Endothelial cell of umbilical vein (primary cell): ENCODE results near the gene LRRC3C. TPM values are rescaled to one million over a fixed set of nuclear protein-coding genes. Genes with fewer than 3 reads are reported as not detected.

ENCODE experiments used
- BruUV-seq: library from RNA; stranded (reverse); fragments of 400-500 nt; replicated peaks from 2 replicates; lab custom pipeline; 2021; lab: Mats Ljungman, UMichigan
- CTCF ChIA-PET: fragments of 300-600, 350-600 bp; sonication (Branson Sonifier 250); formaldehyde crosslinking; loops from one replicate; lab custom pipeline; 2021; ENCODE audit warnings: antibody characterized with exemption, inconsistent platforms; lab: Charles Lee
- POLR2A ChIA-PET: fragments of 300-600, 350-600 bp; sonication (Branson Sonifier 250); formaldehyde crosslinking; loops from one replicate; lab custom pipeline; 2021; ENCODE audit warnings: antibody characterized with exemption, inconsistent platforms; lab: Charles Lee
- DNase-seq: peaks from one replicate; pipeline ENCODE4 v3.0.0-alpha.2; 2011; ENCODE audit warnings: low read depth, low spot score
- FAIRE-seq: peaks from 2 replicates; lab custom pipeline; 2011; peaks lifted over from hg19 to GRCh38; lab: Jason Lieb, UNC
- H2AFZ ChIP-seq: 2 replicates; pipeline ENCODE4 v1.6.0; 2012; ENCODE audit warnings: low read depth, low read length, control low read depth, inconsistent platforms
- H3K27ac ChIP-seq: 2 replicates; pipeline ENCODE4 v1.5.1; 2011; ENCODE audit warnings: low read depth, mild to moderate bottlenecking, control low read depth, low read length, moderate library complexity; ENCODE audit not compliant: insufficient read depth
- H3K27me3 ChIP-seq, 2 experiments: 2 replicates each; pipeline versions ENCODE4 v1.6.0 to v1.6.1; 2011; ENCODE audit warnings: low read length in 2 of 2, mixed read lengths in 1 of 2; ENCODE audit not compliant: control insufficient read depth in 2 of 2, insufficient read depth in 2 of 2
- H3K36me3 ChIP-seq, 2 experiments: 2 replicates in 1 of 2; 3 replicates in 1 of 2; pipeline ENCODE4 v1.5.1; 2011; ENCODE audit warnings: low read length in 2 of 2, mild to moderate bottlenecking in 1 of 2, moderate library complexity in 1 of 2; ENCODE audit not compliant: control insufficient read depth in 2 of 2, insufficient read depth in 2 of 2; ENCODE audit errors: extremely low read depth in 1 of 2
- H3K4me1 ChIP-seq: 3 replicates; pipeline ENCODE4 v1.5.1; 2011; ENCODE audit warnings: mild to moderate bottlenecking, low read length; ENCODE audit not compliant: control insufficient read depth, insufficient read depth; ENCODE audit errors: extremely low read depth
- H3K4me2 ChIP-seq: 2 replicates; pipeline ENCODE4 v1.6.1; 2011; ENCODE audit warnings: low read length, control low read depth, mixed read lengths; ENCODE audit not compliant: insufficient read depth
- H3K4me3 ChIP-seq, 3 experiments: fragments of 200-600 bp in 1 of 3; sonication (generic), shearing (Covaris generic) in 1 of 3; replicated peaks in 1 of 3; 2 replicates each; pipeline ENCODE4 v1.5.1; 2011 to 2016; ENCODE audit warnings: control low read depth in 3 of 3, low read length in 3 of 3, mild to moderate bottlenecking in 2 of 3, inconsistent platforms in 1 of 3, low read depth in 1 of 3, moderate library complexity in 1 of 3; ENCODE audit not compliant: insufficient read depth in 1 of 3
- H3K79me2 ChIP-seq: 2 replicates; pipeline ENCODE4 v1.6.0; 2012; ENCODE audit warnings: low read length, inconsistent platforms; ENCODE audit not compliant: control insufficient read depth, insufficient read depth
- H3K9ac ChIP-seq: replicated peaks from 2 replicates; pipeline ENCODE3; 2011; ENCODE audit warnings: low read length, control low read depth; ENCODE audit not compliant: insufficient read depth; ENCODE audit errors: extremely low read depth
- H3K9me1 ChIP-seq: replicated peaks from 3 replicates; pipeline ENCODE4 v1.6.0; 2011; ENCODE audit warnings: mild to moderate bottlenecking, low read length; ENCODE audit not compliant: control insufficient read depth, insufficient read depth; ENCODE audit errors: extremely low read depth
- H3K9me3 ChIP-seq: replicated peaks from 2 replicates; pipeline ENCODE4 v1.5.1; 2012; ENCODE audit warnings: low read length, inconsistent platforms; ENCODE audit not compliant: control insufficient read depth, insufficient read depth
- H4K20me1 ChIP-seq: replicated peaks from 2 replicates; pipeline ENCODE3; 2011; ENCODE audit warnings: mild to moderate bottlenecking, low read length; ENCODE audit not compliant: control insufficient read depth, insufficient read depth; ENCODE audit errors: extremely low read depth
- CTCF ChIP-seq, 2 donors: IDR thresholded peaks; 1 replicate in 1 of 2; 2 replicates in 1 of 2; pipeline ENCODE4 v1.5.1; 2011; ENCODE audit warnings: low read length in 2 of 2, mild to moderate bottlenecking in 2 of 2, moderate library complexity in 2 of 2, control low read depth in 1 of 2, inconsistent platforms in 1 of 2, low read depth in 1 of 2; ENCODE audit not compliant: insufficient read depth in 1 of 2; ENCODE audit errors: extremely low read depth in 1 of 2
- EZH2 ChIP-seq: IDR thresholded peaks from 2 replicates; pipeline ENCODE4 v1.6.1; 2012; ENCODE audit warnings: borderline replicate concordance, low read depth, mild to moderate bottlenecking, moderate library complexity, low read length, inconsistent platforms; ENCODE audit not compliant: severe bottlenecking
- JUN ChIP-seq: IDR thresholded peaks from 2 replicates; pipeline ENCODE4 v1.6.1; 2011; ENCODE audit warnings: borderline replicate concordance, low read depth; ENCODE audit not compliant: insufficient read length, insufficient read depth
- MAX ChIP-seq: IDR thresholded peaks from 2 replicates; pipeline ENCODE4 v1.6.1; 2011; ENCODE audit not compliant: insufficient read depth, insufficient read length
- MYC ChIP-seq: IDR thresholded peaks from one replicate; pipeline ENCODE4 v1.6.1; 2011; ENCODE audit warnings: mild to moderate bottlenecking, low read depth, low read length
- POLR2A ChIP-seq: IDR thresholded peaks from 2 replicates; pipeline ENCODE4 v1.6.1; 2012; ENCODE audit warnings: low read depth, mild to moderate bottlenecking, control low read depth, low read length
- POLR2AphosphoS5 ChIP-seq: IDR thresholded peaks from 2 replicates; pipeline ENCODE4 v1.6.1; 2012; ENCODE audit warnings: low read depth, mild to moderate bottlenecking, control low read depth, low read length, moderate library complexity; ENCODE audit not compliant: insufficient read depth
- dilution Hi-C: fragments of 300-500 bp; cut with MboI; formaldehyde crosslinking; loops from one replicate; pipeline ENCODE4 v1.15.0; 2019; ENCODE audit warnings: low sequenced_read_pairs; ENCODE audit not compliant: extremely low pct_ligation_motif_present
- intact Hi-C: fragments of 100-400 bp; cut with micrococcal nuclease; formaldehyde crosslinking; loops from one replicate; pipeline ENCODE4 v1.10.0; 2022
- polyA plus RNA-seq, 4 experiments: library from polyadenylated mRNA; depleted of rRNA in 3 of 4; stranded (reverse) in 3 of 4; unstranded in 1 of 4; fragments of >200 nt; gene quantifications; 2 replicates each; pipeline versions ENCODE4 v1.2.1 to v1.2.3, GENCODE V29; 2011 to 2012; ENCODE audit warnings: missing spikeins in 1 of 4
- total RNA-seq: library from RNA; stranded (reverse); gene quantifications from 2 replicates; pipeline ENCODE4 v1.2.3, GENCODE V29; 2021

LRRC3C gene
- total and polyA plus RNA-seq, 2 donors (not counting 3 experiments of a cell fraction or from before 2014, with no cell fraction given), result not detected

GRCh38 chr17:39966771-39967170 is 39.2 kb downstream of the LRRC3C start:
- Histone ChIP-seq H3K4me3 (no peak overlapping the region), H2AFZ (no peak overlapping the region), H3K9me3 (no peaks in the 10 kb centered on the region), H3K9ac (no peak overlapping the region), H3K4me1 (no peaks in the 10 kb centered on the region), H3K36me3 (no peaks in the 10 kb centered on the region), H3K79me2 (no peaks in the 10 kb centered on the region), H3K4me2 (no peak overlapping the region), H3K27ac (no peak overlapping the region), H3K27me3 (peaks cover 10 to 23% of the 10 kb centered on the region in 2 experiments), H4K20me1 (no peaks in the 10 kb centered on the region), H3K9me1 (no peaks in the 10 kb centered on the region)
- BruUV-seq, result no TSS peak
- DNase-seq, result no peak
- CTCF ChIA-PET, result interaction anchor here (1.1 to 2.8 kb wide), 3 partner anchors 9 to 94 kb away, joined by 3 to 18 read pairs (median 4); no protein-coding TSS in a partner anchor
- dilution Hi-C loops (no loop called here), intact Hi-C loops (no loop called here)
- POLR2A ChIA-PET, result no interaction called here
- TF ChIP-seq MYC (no peak), POLR2A (no peak), MAX (no peak), JUN (no peak)
- no peak for FAIRE-seq

GRCh38 chr17:39968761-39969160 is 41.2 kb downstream of the LRRC3C start:
- ChIA-PET CTCF (interaction anchor here (0.6 to 2.8 kb wide), 3 partner anchors 11 to 822 kb away, joined by 3 to 18 read pairs (median 6); no protein-coding TSS in a partner anchor), POLR2A (no interaction called here)
- Histone ChIP-seq H3K4me1 (no peaks in the 10 kb centered on the region), H3K9ac (no peak overlapping the region), H4K20me1 (no peaks in the 10 kb centered on the region), H2AFZ (no peak overlapping the region), H3K4me2 (no peak overlapping the region), H3K9me1 (no peaks in the 10 kb centered on the region), H3K27me3 (peaks cover 11 to 27% of the 10 kb centered on the region in 2 experiments), H3K36me3 (no peaks in the 10 kb centered on the region), H3K27ac (no peak overlapping the region), H3K4me3 (no peak overlapping the region), H3K79me2 (no peaks in the 10 kb centered on the region), H3K9me3 (no peaks in the 10 kb centered on the region)
- TF ChIP-seq MYC (no peak), EZH2 (no peak), CTCF (IDR thresholded peaks at IDR 0.05; ENCODE audit: extremely low read depth in 1 of 2, insufficient read depth in 1 of 2, low read depth in 1 of 2, low read length in 2 of 2) (no peak), POLR2AphosphoS5 (no peak), MAX (no peak)
- intact Hi-C loops, result no loop called here
- DNase-seq (no peak), FAIRE-seq (no peak)
- dilution Hi-C loops, result no loop called here
- no TSS peak for BruUV-seq
